ENCODE data around the gene CD70. TPM values are rescaled to one million over a fixed set of nuclear protein-coding genes. Genes with fewer than 3 reads are reported as not detected.
"Not testable (repeated sequence)": the region's sequence is repeated elsewhere in the genome, so short reads cannot be mapped to it uniquely, and the experiment has no call there.

CD70 gene
- total RNA-seq, 2 donors from 2014 or later = not detected

GRCh38 chr19:6587093-6587820, 3.7 kb downstream of the CD70 start:
- H3K27me3 ChIP-seq (replicated peaks; ENCODE audit: insufficient read depth) = peaks cover 6% of the 10 kb centered on the region
- peaks cover 7 to 10% of the 10 kb centered on the region in 2 donors for H3K4me1 ChIP-seq (ENCODE audit: control insufficient read depth in 1 of 2, low read depth in 2 of 2)
- ATAC-seq (ENCODE audit: insufficient number of reproducible peaks, low FRiP score, low read depth) = no peak
- no peak for TF ChIP-seq CTCF (IDR thresholded peaks at IDR 0.05)
- no peak for DNase-seq (ENCODE audit: low spot score)
- H3K9me3 ChIP-seq = no peaks in the 10 kb centered on the region
- H3K4me3 ChIP-seq = peak overlapping the region; percentile 19
- H3K36me3 ChIP-seq = no peaks in the 10 kb centered on the region
- no peak overlapping the region for H3K27ac ChIP-seq

GRCh38 chr19:6586726-6587092, 4.2 kb downstream of the CD70 start:
- Histone ChIP-seq H3K36me3 (no peaks in the 10 kb centered on the region), H3K4me1 (ENCODE audit: control insufficient read depth in 1 of 2, low read depth in 2 of 2) (peaks cover 7 to 10% of the 10 kb centered on the region in 2 donors), H3K4me3 (no peak overlapping the region), H3K9me3 (no peaks in the 10 kb centered on the region), H3K27me3 (replicated peaks; ENCODE audit: insufficient read depth) (peaks cover 6% of the 10 kb centered on the region), H3K27ac (no peak overlapping the region)
- no peak for TF ChIP-seq CTCF (IDR thresholded peaks at IDR 0.05)
- ATAC-seq (ENCODE audit: insufficient number of reproducible peaks, low FRiP score, low read depth) (no peak), DNase-seq (ENCODE audit: low spot score) (no peak)

- peaks cover 6% of the 10 kb centered on the region for H3K27me3 ChIP-seq (replicated peaks; ENCODE audit: insufficient read depth)
- H3K4me3 ChIP-seq = no peak overlapping the region
- H3K9me3 ChIP-seq = no peaks in the 10 kb centered on the region
- H3K36me3 ChIP-seq = no peaks in the 10 kb centered on the region
- no peak for TF ChIP-seq CTCF (IDR thresholded peaks at IDR 0.05)
- H3K4me1 ChIP-seq (ENCODE audit: control insufficient read depth in 1 of 2, low read depth in 2 of 2) = peaks cover 7 to 10% of the 10 kb centered on the region in 2 donors
- DNase-seq (ENCODE audit: low spot score) (no peak), ATAC-seq (ENCODE audit: insufficient number of reproducible peaks, low FRiP score, low read depth) (no peak)
- no peak overlapping the region for H3K27ac ChIP-seq
Measured at GRCh38 chr19:6586056-6586455, 4.9 kb downstream of the CD70 start.

- not testable (repeated sequence) for H3K9me3 ChIP-seq; H3K27ac ChIP-seq; H3K4me3 ChIP-seq; H3K4me1 ChIP-seq (ENCODE audit: control insufficient read depth in 1 of 2, low read depth in 2 of 2); DNase-seq (ENCODE audit: low spot score); ATAC-seq (ENCODE audit: insufficient number of reproducible peaks, low FRiP score, low read depth); H3K36me3 ChIP-seq; H3K27me3 ChIP-seq (replicated peaks; ENCODE audit: insufficient read depth)
Measured at GRCh38 chr19:6582515-6583484, 8.2 kb downstream of the CD70 start.

- Histone ChIP-seq H3K27me3 (replicated peaks; ENCODE audit: insufficient read depth) (no peaks in the 10 kb centered on the region), H3K4me1 (ENCODE audit: control insufficient read depth in 1 of 2, low read depth in 2 of 2) (no peaks in the 10 kb centered on the region), H3K4me3 (no peak overlapping the region), H3K27ac (no peak overlapping the region), H3K9me3 (no peaks in the 10 kb centered on the region), H3K36me3 (no peaks in the 10 kb centered on the region)
- no peak for TF ChIP-seq CTCF (IDR thresholded peaks at IDR 0.05)
- ATAC-seq (ENCODE audit: insufficient number of reproducible peaks, low FRiP score, low read depth) (no peak), DNase-seq (ENCODE audit: low spot score) (no peak)
Measured at GRCh38 chr19:6580313-6580712, 10.6 kb downstream of the CD70 start.
